Esophagus squamous epithelium (tissue), 4 donors: ENCODE measurements around the gene BCL7A.

Experiments used
- CTCF ChIP-seq, 6 experiments: fragments of 450-650 bp in 4 of 6; fragments of 200-600 bp in 2 of 6; sonication (generic) in 2 of 6; IDR thresholded peaks; one replicate each; pipeline ENCODE4 v1.5.1; 2016 to 2019; ENCODE audit warnings: antibody characterized with exemption in 6 of 6, mild to moderate bottlenecking in 4 of 6, moderate library complexity in 4 of 6
- POLR2A ChIP-seq, 4 donors: fragments of 450-650 bp; IDR thresholded peaks; one replicate each; pipeline ENCODE4 v1.6.1; 2017; ENCODE audit warnings: antibody characterized with exemption in 4 of 4, mild to moderate bottlenecking in 4 of 4, moderate library complexity in 3 of 4

- no peak for TF ChIP-seq CTCF (IDR thresholded peaks at IDR 0.05)
- TF ChIP-seq POLR2A (IDR thresholded peaks at IDR 0.05), result no peak
Observed at GRCh38 chr12:122032580-122032979, 10.9 kb downstream of the BCL7A start.
